Middle frontal gyrus (tissue), 1 donor: ENCODE measurements around the gene DNAJC21.
A peak's percentile ranks its signal among the peaks of the same experiment; 100 is the strongest.

ENCODE experiments used
- DNase-seq: peaks from one replicate; pipeline ENCODE4 v3.0.0-alpha.2; 2015; ENCODE audit warnings: low spot score; ENCODE audit errors: extremely low spot score

DNAJC21 gene

GRCh38 chr5:34929134-34929719 lies at the start of gene DNAJC21:
DNAJC21 (plus strand) TSS chr5:34929559; CDS start chr5:34929820, 261 bp downstream.
- peak; percentile 96 for DNase-seq

GRCh38 chr5:34881246-34881645 lies 48.1 kb upstream of the DNAJC21 start:
- no peak for DNase-seq

GRCh38 chr5:34886392-34887119 lies 42.8 kb upstream of the DNAJC21 start:
- no peak for DNase-seq

- no peak for DNase-seq
Observed at GRCh38 chr5:34889394-34889793, 40.0 kb upstream of the DNAJC21 start.

- no peak for DNase-seq
Observed at GRCh38 chr5:34891981-34892380, 37.4 kb upstream of the DNAJC21 start.

- DNase-seq, result no peak
Observed at GRCh38 chr5:34892414-34892813, 36.9 kb upstream of the DNAJC21 start.

GRCh38 chr5:34894716-34895115 lies 34.6 kb upstream of the DNAJC21 start:
- no peak for DNase-seq

- DNase-seq, result no peak
Observed at GRCh38 chr5:34895641-34896419, 33.5 kb upstream of the DNAJC21 start.

GRCh38 chr5:34897646-34898045 lies 31.7 kb upstream of the DNAJC21 start:
- no peak for DNase-seq

GRCh38 chr5:34898258-34898895 lies 31.0 kb upstream of the DNAJC21 start:
- peak; percentile 65 for DNase-seq

- no peak for DNase-seq
Observed at GRCh38 chr5:34899066-34899465, 30.3 kb upstream of the DNAJC21 start.

GRCh38 chr5:34900652-34901051 lies 28.7 kb upstream of the DNAJC21 start:
- no peak for DNase-seq

- DNase-seq, result no peak
Observed at GRCh38 chr5:34903260-34903659, 26.1 kb upstream of the DNAJC21 start.

- no peak for DNase-seq
Observed at GRCh38 chr5:34905564-34905963, 23.8 kb upstream of the DNAJC21 start.

- no peak for DNase-seq
Observed at GRCh38 chr5:34913072-34913471, 16.3 kb upstream of the DNAJC21 start.

GRCh38 chr5:34914671-34915138 lies 14.7 kb upstream of the DNAJC21 start:
- no peak for DNase-seq

- DNase-seq, result peak; percentile 97
Observed at GRCh38 chr5:34915139-34915855, 14.1 kb upstream of the DNAJC21 start, which contains the start of the genes BRIX1 and RAD1. BRIX1 (plus strand) TSS chr5:34915711; CDS start chr5:34915739, 28 bp downstream. RAD1 (minus strand) TSS chr5:34915504; CDS start chr5:34914892, 612 bp downstream.

- DNase-seq, result no peak
Observed at GRCh38 chr5:34915856-34916192, 13.5 kb upstream of the DNAJC21 start.

GRCh38 chr5:34916518-34916917 lies 12.8 kb upstream of the DNAJC21 start:
- no peak for DNase-seq

GRCh38 chr5:34918025-34918424 lies 11.3 kb upstream of the DNAJC21 start:
- DNase-seq, result no peak

GRCh38 chr5:34919077-34919476 lies 10.3 kb upstream of the DNAJC21 start:
- DNase-seq, result no peak
